GM19240 (cell line): Measurements from ENCODE around the gene CCDC85B.
"Not testable (repeated sequence)": the region's sequence is repeated elsewhere in the genome, so short reads cannot be mapped to it uniquely, and the experiment has no call there.

Experiments used
- DNase-seq: peaks from one replicate; pipeline ENCODE4 v3.0.0; 2011; ENCODE audit warnings: low spot score; ENCODE audit not compliant: insufficient read length

The CCDC85B gene

GRCh38 chr11:65890324-65891218 is at the start of gene CCDC85B:
Gene CCDC85B (plus strand): TSS chr11:65890673. CDS start chr11:65890784, 111 bp downstream.
- DNase-seq, result peak; percentile 81

GRCh38 chr11:65842144-65842543 is 48.3 kb upstream of the CCDC85B start:
- DNase-seq, result no peak

DNA sequence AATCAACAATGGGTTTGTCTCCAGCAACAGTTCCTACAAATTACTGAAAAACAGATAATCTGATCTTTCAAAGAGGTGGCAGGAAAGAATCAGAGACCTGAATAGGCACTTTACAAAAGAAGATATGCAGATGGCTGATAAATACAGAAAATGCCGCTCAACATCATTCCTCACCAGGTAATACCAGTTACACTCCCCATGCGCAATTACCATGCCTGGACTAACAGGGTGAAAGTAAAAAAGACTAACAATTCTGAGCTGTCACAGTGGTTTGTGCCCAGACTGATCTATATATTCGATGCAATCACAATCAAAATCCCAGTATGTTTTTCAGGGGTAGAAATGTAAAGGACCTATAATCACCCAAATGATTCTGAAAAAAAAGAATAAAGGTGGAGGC is 46.7 kb upstream of the CCDC85B start:
- no peak for DNase-seq

DNA sequence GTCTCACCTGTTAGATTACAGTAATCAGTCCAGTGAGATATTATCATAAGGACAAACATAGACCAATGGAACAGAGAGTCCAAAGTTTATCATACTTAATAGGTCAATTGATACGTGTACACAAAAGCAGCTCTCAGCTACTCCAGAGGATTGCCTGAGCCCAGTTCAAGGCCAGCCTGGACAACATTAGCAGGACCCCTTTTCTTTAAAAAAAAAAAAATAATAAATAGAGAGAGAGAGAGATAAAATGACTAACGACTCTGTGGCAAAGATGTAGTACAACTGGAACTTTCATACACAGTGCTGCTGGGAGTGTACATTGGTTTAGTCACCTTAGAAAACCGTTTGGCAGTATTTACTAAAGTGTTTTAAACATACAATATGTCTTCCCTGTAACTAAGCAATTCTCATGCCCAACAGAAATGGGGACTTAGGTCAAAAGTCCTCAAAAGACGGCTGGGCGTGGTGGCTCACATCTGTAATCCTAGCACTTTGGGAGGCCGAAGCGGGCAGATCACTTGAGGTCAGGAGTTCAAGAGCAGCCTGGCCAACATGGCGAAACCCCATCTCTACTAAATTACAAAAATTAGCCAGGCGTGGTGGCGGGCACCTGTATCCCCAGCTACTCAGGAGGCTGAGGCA is 46.1 kb upstream of the CCDC85B start:
- DNase-seq, result no peak

DNA sequence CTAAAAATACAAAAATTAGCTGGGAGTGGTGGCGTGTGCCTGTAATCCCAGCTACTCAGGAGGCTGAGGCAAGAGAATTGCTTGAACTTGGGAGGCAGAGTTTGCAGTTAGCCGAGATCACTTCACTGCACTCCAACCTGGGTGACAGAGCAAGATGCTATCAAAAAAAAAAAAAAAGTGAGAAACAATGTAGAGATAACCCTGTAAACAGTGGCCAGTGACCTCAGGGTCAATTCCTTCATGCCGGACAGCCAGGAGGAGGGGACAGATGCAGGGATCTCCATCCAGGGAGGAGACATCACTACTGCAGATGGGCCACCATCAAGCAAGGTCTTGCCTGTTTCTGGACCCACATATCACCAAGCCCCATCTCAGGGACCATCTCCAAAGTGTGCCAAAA is 42.7 kb upstream of the CCDC85B start:
- DNase-seq, result no peak

DNA sequence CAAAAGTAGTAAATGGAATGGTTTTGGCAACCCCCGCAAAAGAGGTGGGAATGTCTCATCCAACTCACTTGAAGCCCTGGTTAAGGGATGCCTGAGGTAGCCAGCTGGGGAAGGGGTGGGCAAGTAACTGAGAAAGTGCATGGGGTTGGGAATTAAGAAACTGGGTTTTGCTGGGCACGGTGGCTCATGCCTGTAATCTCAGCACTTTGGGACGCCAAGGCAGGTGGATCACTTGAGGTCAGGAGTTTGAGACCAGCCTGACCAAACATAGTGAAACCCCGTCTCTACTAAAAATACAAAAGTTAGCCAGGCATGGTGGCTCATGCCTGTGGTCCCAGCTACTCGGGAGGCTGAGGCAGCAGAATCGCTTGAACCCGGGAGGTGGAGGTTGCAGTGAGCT is 41.8 kb upstream of the CCDC85B start:
- not testable (repeated sequence) for DNase-seq

DNA sequence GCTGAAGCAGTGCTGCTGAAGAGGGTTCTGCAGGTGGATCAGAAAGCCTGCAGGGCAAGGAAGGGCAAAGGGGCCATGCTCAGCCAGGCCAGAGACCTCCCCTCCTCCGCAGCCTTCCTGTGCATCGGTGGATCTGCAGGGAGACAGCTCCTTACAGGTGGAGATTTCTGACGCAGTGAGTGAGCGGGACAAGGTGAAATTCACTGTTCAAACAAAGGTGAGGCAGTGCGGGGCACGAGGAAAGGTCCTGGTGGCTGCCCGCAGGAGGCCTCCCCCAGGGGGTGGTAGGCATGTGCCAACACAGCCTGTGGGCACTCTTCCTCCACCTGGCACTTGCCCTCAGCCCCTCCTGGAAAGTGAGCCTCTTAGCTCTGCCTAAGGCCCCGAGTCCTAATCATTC is 41.1 kb upstream of the CCDC85B start:
- no peak for DNase-seq

GRCh38 chr11:65849771-65850216 is 40.7 kb upstream of the CCDC85B start:
- no peak for DNase-seq

DNA sequence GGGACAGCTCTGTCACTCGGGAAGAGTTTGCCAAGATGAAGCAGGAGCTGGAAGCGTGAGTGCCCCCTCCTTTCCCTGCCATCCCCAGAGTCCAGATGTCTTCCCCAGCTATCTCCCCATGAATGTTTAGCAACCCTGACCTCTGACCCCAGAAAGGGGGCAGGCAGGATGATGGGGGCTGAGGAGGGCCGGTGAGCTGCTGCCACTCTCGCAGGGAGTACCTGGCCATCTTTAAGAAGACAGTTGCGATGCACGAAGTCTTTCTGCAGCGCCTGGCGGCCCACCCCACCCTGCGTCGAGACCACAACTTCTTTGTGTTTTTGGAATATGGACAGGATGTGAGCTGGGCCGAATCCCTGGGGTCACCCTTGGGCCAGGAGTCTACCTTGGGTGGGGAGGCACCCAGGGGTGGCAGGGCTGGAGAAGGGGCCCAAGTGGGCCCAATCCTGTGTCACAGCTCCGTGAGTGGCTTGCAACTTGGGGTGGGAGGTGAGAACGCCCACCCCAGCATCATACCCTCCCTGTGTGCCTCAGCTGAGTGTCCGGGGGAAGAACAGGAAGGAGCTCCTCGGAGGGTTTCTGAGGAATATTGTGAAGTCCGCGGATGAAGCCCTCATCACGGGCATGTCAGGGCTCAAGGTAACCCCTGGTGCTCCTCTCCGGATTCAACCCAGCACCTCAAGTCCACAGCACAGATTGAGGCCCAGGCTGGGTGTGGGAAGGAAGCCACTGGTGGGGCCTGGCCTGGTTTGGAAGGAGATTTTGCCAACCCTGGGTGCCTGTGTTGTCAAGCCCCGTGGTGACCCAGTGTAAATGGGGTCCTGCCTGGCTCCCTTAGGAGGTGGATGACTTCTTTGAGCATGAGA is 40.0 kb upstream of the CCDC85B start:
- DNase-seq, result no peak

- no peak for DNase-seq
Observed at GRCh38 chr11:65851083-65851579, 39.3 kb upstream of the CCDC85B start.

DNA sequence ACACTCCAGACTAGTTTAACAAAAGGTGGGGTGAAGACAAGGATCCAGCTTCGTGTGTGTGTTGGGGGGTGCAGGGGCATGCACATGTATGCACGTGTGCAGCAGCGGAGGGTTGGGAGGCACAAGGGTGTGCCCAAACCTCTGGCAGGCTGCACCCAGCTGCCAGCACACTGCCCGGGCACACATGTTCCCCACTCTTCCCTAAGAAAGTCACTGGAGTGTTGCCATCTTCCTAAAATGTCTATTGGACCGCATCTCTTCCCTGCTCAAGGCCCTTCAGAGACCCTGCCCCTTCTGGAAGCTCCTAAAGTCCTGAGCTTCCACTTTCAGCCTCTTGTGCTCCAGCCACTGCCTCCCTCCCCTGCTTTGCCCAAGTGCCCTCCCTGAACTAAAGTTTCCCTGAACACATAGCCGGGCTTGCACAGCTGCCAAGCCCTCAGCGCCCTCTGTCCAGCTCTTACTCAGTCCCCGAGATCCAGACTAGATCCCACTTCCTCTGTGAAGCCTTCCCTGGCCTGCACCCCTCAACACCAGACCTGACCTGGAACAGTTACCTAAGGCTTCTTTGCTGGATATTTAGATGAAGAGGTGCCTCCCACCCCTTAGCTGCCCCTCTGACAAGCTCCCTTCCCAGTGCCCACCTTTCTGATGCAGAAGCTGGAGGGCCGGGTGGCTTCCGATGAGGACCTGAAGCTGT is 38.5 kb upstream of the CCDC85B start:
- no peak for DNase-seq

GRCh38 chr11:65852508-65853245 is 37.8 kb upstream of the CCDC85B start:
- no peak for DNase-seq

GRCh38 chr11:65853246-65853979 is 37.1 kb upstream of the CCDC85B start:
- DNase-seq, result no peak

DNA sequence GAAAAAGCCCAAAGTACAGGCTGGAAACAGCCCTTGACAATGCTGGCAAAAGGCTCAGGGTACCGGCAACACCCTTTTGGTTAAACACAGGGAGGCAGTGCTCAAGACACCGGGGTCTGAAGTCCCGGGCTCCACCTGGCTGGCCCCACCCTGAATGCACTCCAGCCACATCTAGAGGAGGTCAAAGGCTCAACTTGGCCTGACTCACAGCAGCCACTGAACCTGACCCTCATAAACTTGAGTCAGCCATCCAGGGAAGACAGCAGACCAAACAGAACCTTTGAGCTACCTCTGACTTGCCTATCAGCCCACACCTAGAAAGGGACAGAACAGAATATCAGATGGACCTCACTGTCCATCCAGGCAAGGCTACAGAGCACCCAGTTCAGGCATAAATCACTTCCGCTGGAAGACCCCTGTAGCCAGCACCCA is 36.3 kb upstream of the CCDC85B start:
- DNase-seq, result no peak

- DNase-seq, result no peak
Observed at GRCh38 chr11:65854852-65855837, 35.3 kb upstream of the CCDC85B start.

- DNase-seq, result no peak
Observed at GRCh38 chr11:65855927-65856363, 34.5 kb upstream of the CCDC85B start.

DNA sequence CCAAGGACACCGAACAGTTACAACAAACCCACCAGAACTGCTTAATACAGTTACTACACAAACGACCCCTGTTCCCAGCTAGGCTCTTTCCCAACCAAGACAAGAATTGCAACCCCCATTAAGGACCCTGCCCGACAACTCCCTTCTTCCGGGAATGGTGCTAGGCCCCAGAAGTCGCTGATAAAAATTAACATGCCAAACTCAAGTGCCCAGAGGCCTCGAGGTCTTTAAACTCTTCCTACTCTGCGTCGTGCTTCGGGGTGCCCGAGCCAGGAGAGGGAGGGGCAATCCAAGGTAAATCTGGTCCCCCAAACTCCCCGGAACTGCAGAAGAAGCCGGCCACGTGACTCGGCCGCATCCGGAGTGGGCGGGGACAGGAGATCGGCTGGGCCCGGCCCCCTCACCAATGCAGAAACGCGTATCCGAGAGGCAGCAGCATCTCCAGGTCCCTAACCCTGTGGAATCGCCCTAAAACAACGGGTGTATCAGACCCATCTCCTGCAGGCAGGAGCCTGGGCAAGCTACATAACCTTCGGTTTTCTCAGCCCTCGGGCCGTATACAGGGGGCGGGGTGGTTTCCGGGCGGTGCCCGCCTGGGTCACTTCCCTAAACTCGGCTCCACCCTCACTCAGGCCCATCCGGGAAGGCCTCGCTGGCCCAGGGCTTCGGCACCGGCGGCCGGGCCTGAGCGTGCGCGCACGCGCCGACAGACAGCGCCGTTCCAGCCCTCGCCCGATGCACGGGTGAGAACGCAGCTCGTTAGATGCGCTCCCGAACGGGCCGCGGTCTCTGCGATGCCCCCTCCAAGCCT is 33.6 kb upstream of the CCDC85B start:
- no peak for DNase-seq
